ENCODE measurements around the gene MYO15A. TPM values are rescaled to one million over a fixed set of nuclear protein-coding genes. Genes with fewer than 3 reads are reported as not detected.

Gene MYO15A
- total RNA-seq, 4 donors from 2014 or later: 0.44 to 3.2 (median 1.2) TPM

DNA sequence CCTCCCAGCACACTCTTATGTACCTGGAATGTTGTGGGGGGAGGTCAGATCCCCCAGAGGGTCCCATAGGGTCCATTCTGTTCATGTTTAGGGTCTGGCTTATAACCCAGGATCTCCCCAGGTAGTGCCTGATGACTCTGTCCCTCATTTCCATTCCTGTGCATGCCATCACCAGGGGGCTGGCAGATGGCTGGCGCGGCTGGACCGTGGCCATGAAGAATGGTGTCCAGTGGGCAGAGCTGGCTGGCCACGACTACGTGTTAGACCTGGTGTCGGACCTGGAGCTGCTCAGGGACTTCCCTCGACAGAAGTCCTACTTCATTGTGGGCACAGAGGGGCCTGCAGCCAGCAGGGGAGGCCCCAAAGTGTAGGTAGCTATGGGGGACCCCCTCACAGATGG is 40.0 kb downstream of the MYO15A start:
- TF ChIP-seq CTCF (IDR thresholded peaks at IDR 0.05; ENCODE audit: low read depth): no peak

DNA sequence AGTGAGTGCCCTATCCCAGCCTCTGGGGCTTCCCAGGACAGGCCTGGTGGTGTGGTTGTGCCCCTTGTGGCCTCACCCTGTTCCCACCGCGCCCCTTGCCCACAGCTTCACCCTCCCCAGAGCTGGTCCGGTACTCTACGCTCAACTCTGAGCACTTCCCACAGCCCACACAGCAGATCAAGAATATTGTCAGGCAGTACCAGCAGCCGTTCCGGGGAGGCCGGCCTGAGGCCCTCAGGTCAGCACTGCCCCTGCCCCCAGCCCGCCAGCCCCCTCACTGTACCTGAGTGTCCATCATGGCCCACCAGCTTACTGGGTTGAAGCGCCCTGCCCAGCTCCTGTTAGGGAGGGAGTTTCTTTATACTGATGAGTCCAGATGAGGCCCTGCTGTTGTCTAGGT is 42.7 kb downstream of the MYO15A start:
- no peak for TF ChIP-seq CTCF (IDR thresholded peaks at IDR 0.05; ENCODE audit: low read depth)

DNA sequence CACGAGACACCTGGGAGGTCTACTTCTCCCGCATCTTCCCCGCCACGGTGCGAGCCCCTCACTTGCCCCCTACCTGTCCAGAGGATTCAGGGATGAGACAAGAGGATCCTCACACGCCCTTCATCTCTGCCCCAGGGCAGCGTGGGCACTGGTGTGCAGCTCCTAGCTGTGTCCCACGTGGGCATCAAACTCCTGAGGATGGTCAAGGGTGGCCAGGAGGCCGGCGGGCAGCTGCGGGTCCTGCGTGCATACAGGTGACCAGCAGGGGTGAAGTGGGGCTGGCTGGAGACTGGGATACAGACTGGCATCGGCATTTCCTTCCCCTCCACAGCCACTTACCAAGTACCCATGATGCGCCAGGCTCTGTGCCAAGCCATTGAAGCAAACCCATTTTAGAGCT is 46.6 kb downstream of the MYO15A start:
- no peak for TF ChIP-seq CTCF (IDR thresholded peaks at IDR 0.05; ENCODE audit: low read depth)

GRCh38 chr17:18156171-18156975 is 47.8 kb downstream of the MYO15A start:
- TF ChIP-seq CTCF (IDR thresholded peaks at IDR 0.05; ENCODE audit: low read depth): no peak

GRCh38 chr17:18156976-18157280 is 48.4 kb downstream of the MYO15A start:
- no peak for TF ChIP-seq CTCF (IDR thresholded peaks at IDR 0.05; ENCODE audit: low read depth)

DNA sequence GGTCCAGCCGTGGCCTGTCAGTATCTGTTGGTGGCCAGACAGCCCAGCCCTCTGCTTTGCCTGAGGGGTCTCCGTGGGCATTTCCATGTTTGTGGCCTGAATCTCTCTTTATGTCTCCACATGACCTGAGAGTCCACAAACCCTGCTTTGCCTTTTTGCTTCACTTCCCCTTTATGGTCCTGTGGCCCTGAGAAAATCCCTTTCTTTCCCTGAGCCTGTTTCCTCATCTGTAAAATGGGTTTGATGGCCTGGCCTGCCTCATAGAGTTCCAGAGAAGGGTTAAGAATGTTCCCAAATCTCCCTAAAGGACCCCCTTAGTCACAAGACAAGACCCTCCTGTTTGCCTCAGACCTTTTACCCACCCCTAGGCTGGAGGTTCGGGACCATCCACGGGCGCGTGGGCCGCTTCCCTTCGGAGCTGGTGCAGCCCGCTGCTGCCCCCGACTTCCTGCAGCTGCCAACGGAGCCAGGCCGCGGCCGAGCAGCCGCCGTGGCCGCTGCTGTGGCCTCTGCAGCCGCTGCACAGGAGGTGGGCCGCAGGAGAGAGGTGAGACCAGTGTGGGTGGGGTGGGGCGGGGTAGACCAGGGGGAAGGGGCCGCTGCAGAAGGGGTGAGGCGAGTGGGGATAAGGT is 48.9 kb downstream of the MYO15A start:
- TF ChIP-seq CTCF (IDR thresholded peaks at IDR 0.05; ENCODE audit: low read depth): no peak

GRCh38 chr17:18158022-18158600 is 49.6 kb downstream of the MYO15A start:
- no peak for TF ChIP-seq CTCF (IDR thresholded peaks at IDR 0.05; ENCODE audit: low read depth)
